Kidney (tissue), 14 donors: ENCODE results near the gene PPM1E. TPM values are rescaled to one million over a fixed set of nuclear protein-coding genes. Genes with fewer than 3 reads are reported as not detected.

Source experiments
- DNase-seq, 5 donors: peaks; one replicate each; pipeline ENCODE4 v3.0.0-alpha.2; 2013 to 2020
- FAIRE-seq: peaks from 2 replicates; lab custom pipeline; 2012; peaks lifted over from hg19 to GRCh38; lab: Jason Lieb, UNC
- H3K27ac ChIP-seq, 2 donors: one replicate each; pipeline ENCODE4 v1.7.0; 2013; ENCODE audit warnings: low read depth in 2 of 2, low read length in 2 of 2, inconsistent platforms in 1 of 2
- H3K27me3 ChIP-seq: one replicate; pipeline ENCODE4 v1.7.1; 2013; ENCODE audit warnings: low read length, inconsistent platforms; ENCODE audit not compliant: control insufficient read depth, insufficient read depth
- H3K36me3 ChIP-seq, 3 donors: one replicate each; pipeline versions ENCODE4 v1.7.0 to v1.7.1; 2013; ENCODE audit warnings: low read length in 3 of 3, control low read depth in 1 of 3, inconsistent platforms in 1 of 3; ENCODE audit not compliant: insufficient read depth in 3 of 3, control insufficient read depth in 2 of 3
- H3K4me1 ChIP-seq, 3 donors: one replicate each; pipeline versions ENCODE4 v1.7.0 to v1.7.1; 2013; ENCODE audit warnings: low read length in 3 of 3, inconsistent platforms in 1 of 3, low read depth in 1 of 3; ENCODE audit not compliant: control insufficient read depth in 2 of 3, insufficient read depth in 2 of 3
- H3K4me3 ChIP-seq, 3 donors: one replicate each; pipeline versions ENCODE4 v1.7.0 to v1.8.1; 2013; ENCODE audit warnings: low read length in 3 of 3, control low read depth in 1 of 3, inconsistent platforms in 1 of 3
- H3K9ac ChIP-seq, 3 donors: one replicate each; pipeline versions ENCODE4 v1.7.0 to v1.7.1; 2013; ENCODE audit warnings: low read length in 3 of 3, control low read depth in 1 of 3, inconsistent platforms in 1 of 3
- H3K9me3 ChIP-seq, 3 donors: one replicate each; pipeline versions ENCODE4 v1.7.0 to v1.7.1; 2013; ENCODE audit warnings: low read length in 3 of 3, control low read depth in 1 of 3, inconsistent platforms in 1 of 3; ENCODE audit not compliant: control insufficient read depth in 2 of 3, insufficient read depth in 1 of 3
- CTCF ChIP-seq: IDR thresholded peaks from 3 replicates; pipeline ENCODE4 v1.5.1; 2012; ENCODE audit warnings: mild to moderate bottlenecking, moderate library complexity, borderline replicate concordance; ENCODE audit not compliant: insufficient read depth; ENCODE audit errors: extremely low read depth
- intact Hi-C: fragments of 100-400 bp; cut with DNase I; formaldehyde crosslinking; loops from one replicate; pipeline ENCODE4 v1.11.1; 2022
- polyA plus RNA-seq: library from polyadenylated mRNA; stranded (reverse); fragments of 350-450 nt; fragmentation: Illumina TruSeq; extraction: RNeasy Lipid Tissue Mini Kit (QIAGEN cat#74804); gene quantifications from one replicate; pipeline ENCODE4 v1.2.3, GENCODE V29; 2014; ENCODE audit warnings: low read depth, low replicate concordance; ENCODE audit not compliant: insufficient read depth
- total RNA-seq: library from RNA; stranded (reverse); fragmentation: NEBNext Ultra II Directional; extraction: Animal tissue kit (Norgen Biotek cat#: 25700); gene quantifications from one replicate; pipeline ENCODE4 v1.2.1, GENCODE V29; 2021
- donor health status: control.
- donor health status: control.
- donor health status: control.
- donor health status: control.
- donor health status: control.
- donor health status: DM: yes; HTN: yes; CAD: no.
- donor health status: Normal renal cell carcinoma (clear cell type).

The PPM1E gene
- total and polyA plus RNA-seq, 2 donors from 2014 or later = 0.47 to 0.82 TPM

- FAIRE-seq = no peak
- intact Hi-C loops = no loop called here
- H3K9me3 ChIP-seq = no peaks in the 10 kb centered on the region
- no peak overlapping the region for H3K4me3 ChIP-seq
- H3K27me3 ChIP-seq = no peaks in the 10 kb centered on the region
- peak overlapping the region in 1 of 2 donors; percentile 48 for H3K27ac ChIP-seq
- no peak for DNase-seq
- no peaks in the 10 kb centered on the region for H3K36me3 ChIP-seq
- H3K4me1 ChIP-seq = peaks cover 0 to 5% (median 0%) of the 10 kb centered on the region in 3 donors
- H3K9ac ChIP-seq = no peak overlapping the region
- no peak for TF ChIP-seq CTCF
Observed at GRCh38 chr17:58993311-58993710, 237.7 kb downstream of the PPM1E start.

- H3K4me1 ChIP-seq = peaks cover 0 to 5% (median 0%) of the 10 kb centered on the region in 3 donors
- H3K9ac ChIP-seq = no peak overlapping the region
- no peak overlapping the region for H3K4me3 ChIP-seq
- intact Hi-C loops = no loop called here
- no peak for DNase-seq
- H3K36me3 ChIP-seq = peaks cover 3 to 5% (median 3%) of the 10 kb centered on the region in 3 donors
- no peaks in the 10 kb centered on the region for H3K27me3 ChIP-seq
- no peak for TF ChIP-seq CTCF
- no peak overlapping the region for H3K27ac ChIP-seq
- no peaks in the 10 kb centered on the region for H3K9me3 ChIP-seq
- FAIRE-seq = no peak
Observed at GRCh38 chr17:58995247-58995940, 239.7 kb downstream of the PPM1E start.

- no peaks in the 10 kb centered on the region for H3K27me3 ChIP-seq
- H3K36me3 ChIP-seq = peaks cover 3 to 5% (median 3%) of the 10 kb centered on the region in 3 donors
- peaks cover 0 to 5% (median 0%) of the 10 kb centered on the region in 3 donors for H3K4me1 ChIP-seq
- H3K9ac ChIP-seq = no peak overlapping the region
- intact Hi-C loops = no loop called here
- DNase-seq (no peak), FAIRE-seq (no peak)
- TF ChIP-seq CTCF = no peak
- H3K9me3 ChIP-seq = no peaks in the 10 kb centered on the region
- no peak overlapping the region for H3K27ac ChIP-seq
- no peak overlapping the region for H3K4me3 ChIP-seq
Observed at GRCh38 chr17:58996968-58997367, 241.3 kb downstream of the PPM1E start.
